Umbilical cord (tissue), 2 donors: ENCODE data around the gene MAGI2. TPM values are rescaled to one million over a fixed set of nuclear protein-coding genes. Genes with fewer than 3 reads are reported as not detected.
"Not testable (repeated sequence)": the region's sequence is repeated elsewhere in the genome, so short reads cannot be mapped to it uniquely, and the experiment has no call there.

Experiments
- DNase-seq: peaks from one replicate; pipeline ENCODE4 v3.0.0-alpha.2; 2015; ENCODE audit warnings: low spot score
- total RNA-seq: library from RNA; depleted of rRNA; stranded (reverse); fragments of >200 nt; gene quantifications from one replicate; pipeline ENCODE4 v1.2.3, GENCODE V29; 2014; ENCODE audit warnings: low replicate concordance; ENCODE audit not compliant: insufficient read depth

The MAGI2 gene
- total RNA-seq, 1 donor from 2014 or later = 51.5 TPM

DNA sequence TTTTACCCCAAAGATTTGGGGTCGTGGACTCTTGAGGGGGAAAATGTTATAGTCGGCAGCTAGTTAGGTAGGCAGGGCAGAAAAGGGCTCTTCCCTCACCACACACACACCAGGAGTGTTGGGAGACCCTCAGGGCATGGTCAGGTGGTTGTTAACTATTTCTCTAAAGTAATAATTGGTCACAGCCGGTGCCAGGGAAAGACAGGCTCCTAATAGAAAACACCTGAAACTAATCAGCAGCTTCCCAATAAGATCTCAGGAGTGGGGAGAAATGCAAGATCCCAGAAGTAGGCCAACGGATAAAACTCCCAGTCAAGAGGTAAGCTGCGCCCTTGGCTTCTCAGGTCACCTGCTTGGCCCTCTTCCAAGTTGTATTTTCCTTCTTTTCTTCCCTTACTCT is 1441.8 kb downstream of the MAGI2 start:
- no peak for DNase-seq

DNA sequence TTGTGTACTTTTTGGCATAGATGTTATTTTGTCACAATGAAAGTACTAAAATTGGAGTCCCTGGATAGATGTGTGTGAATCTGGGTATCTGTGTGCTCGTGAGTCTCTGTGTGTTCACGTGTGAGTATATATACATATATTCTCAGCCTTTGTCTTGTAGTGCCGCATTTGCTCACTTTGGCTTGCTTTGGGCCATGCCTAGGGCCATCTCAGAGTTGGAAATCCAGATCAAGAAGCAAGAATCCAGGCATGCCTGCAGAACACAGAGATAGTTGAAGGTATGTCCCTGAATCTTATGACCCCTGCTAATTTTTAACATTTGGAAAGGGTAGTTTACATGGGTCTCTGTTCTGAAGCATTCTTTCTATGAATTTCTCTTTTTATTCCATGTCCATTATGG is 1446.2 kb downstream of the MAGI2 start:
- DNase-seq = no peak

DNA sequence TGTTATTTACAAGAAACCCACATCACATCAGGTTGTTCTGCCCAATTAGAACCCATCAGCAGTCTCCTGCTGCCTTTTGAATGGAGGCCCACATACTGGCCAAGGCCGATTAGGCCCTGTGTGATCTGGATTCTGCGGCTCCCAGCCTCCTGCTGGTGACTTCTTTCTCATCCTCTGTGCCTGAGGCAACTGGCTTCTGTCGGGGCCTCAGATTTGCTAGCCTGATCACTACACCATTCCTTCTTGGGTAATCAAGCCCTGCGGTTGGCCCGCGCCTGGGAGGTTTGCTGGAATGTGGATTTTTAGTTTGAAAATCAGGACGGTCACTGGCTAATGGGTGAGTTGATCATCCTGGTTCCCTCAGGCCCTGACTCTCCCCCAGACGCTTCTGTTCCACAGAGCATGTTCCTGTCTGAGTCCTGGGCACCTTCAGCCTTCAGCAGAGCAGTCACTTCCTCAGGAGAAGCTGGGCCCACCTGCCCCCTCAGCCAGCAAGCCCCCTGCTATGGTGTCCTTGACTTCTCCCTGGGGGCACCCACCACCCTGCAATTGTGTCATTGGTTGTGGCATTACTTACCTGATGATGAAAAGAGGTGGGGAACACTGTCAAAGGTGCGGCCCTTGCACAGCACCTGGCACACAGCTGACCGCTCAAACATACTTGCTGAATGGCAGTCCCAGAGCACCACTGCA is 1447.3 kb downstream of the MAGI2 start:
- no peak for DNase-seq

DNA sequence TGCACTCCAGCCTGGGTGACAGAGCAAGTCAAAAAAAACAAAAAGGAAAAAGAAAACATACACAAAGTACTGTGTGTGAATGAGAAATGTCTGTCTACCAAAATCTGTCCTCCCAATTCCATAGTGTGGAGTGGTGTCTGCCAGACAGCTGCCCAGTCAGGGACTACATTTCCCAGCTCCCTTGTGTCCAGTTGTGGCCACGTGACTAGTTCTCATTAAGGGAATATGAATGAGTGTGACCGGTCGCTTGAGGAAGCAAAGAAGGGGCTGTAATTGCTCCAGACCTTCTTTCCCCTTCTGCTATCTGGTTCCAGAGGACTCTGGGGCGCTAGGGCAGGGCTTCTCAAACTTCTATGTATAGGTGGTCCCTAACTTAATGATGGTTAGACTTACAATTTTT is 1450.8 kb downstream of the MAGI2 start:
- DNase-seq = no peak

DNA sequence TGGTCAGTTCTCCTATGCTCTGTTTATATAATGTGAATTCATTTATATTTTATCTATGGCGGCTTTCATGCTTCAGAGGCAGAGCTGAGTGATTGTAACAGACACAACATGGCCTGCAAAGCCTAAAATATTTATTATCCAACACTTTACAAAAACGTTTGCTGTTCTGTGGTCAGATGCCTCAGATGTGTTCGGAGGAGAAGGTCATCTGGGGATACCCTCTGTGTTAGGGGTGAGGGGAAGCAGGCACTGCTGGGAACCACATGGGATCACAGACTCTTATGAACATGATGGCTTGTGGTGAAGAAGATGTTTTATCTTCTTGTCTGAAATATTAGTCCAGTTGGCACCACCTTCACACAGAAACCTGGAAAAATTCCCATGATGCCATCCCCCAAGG is 1451.4 kb downstream of the MAGI2 start:
- no peak for DNase-seq

DNA sequence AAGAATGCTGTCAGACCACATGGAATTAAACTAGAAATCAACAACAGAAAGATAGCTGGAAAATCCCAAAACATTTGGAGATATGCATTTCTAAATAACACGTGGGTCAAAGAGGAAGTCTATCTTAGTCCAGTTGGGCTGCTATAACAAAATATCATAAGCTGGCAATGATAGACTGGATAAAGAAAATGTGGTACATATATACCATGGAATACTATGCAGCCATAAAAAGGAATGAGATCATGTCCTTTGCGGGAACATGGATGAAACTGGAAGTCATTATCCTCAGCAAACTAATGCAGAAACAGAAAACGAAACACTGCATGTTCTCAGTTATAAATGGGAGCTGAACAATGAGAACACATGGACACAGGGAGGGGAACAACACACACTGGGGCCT is 1454.3 kb downstream of the MAGI2 start:
- not testable (repeated sequence) for DNase-seq

DNA sequence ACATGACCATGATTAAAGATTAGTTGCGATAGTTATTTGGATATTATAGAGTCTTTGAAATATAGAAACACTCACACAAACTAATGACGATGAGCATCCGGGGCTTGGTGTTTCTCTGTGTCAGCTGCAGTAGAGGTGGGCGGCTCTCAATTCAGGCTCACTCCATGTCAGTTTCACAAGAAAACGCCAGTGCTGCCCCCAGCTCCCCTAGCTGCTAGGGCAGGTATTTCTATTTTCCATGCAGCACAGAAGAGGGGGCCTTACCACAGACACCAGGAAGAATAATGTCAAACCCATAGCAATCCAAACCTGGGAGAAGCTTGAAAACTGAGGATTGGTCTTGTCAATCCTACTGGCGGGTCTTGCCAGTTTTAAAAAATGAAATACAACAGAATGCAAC is 1457.8 kb downstream of the MAGI2 start:
- DNase-seq = no peak

DNA sequence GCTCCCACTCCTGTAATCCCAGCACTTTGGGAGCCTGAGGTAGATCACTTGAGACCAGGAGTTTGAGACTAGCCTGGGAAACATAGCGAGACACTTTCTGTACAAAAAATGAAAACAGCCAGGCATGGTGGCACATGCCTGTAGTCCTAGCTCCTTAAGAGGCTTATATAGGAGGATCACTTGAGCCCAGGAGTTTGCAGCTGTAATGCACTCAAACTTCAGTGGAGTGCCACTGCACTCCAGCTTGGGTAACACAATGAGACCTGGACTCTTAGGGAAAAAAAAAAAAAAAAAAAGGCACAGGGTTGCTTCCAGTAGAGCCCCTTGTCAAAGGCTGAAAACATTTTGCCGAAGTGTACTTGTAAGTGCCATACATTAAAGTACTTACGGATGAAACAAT is 1459.6 kb downstream of the MAGI2 start:
- no peak for DNase-seq

DNA sequence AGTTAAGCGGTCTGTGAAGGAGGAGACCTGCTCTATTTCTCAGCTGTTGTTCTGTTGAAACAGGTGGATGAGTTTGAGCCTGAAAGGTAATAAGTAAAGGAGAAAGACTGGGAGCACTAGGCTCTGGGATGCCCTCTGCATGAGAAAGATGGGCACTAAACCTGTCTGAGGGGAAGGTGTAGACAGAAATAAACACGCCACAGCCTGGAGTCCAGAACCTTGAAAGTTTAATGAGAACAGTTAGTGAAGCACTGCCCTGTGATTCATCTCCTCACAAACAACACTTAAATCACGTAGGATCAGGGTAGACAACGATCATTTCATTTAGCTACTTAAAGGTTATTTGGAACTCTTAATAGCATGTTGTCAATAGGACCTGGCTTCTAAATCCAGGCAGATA is 1461.8 kb downstream of the MAGI2 start:
- no peak for DNase-seq

DNA sequence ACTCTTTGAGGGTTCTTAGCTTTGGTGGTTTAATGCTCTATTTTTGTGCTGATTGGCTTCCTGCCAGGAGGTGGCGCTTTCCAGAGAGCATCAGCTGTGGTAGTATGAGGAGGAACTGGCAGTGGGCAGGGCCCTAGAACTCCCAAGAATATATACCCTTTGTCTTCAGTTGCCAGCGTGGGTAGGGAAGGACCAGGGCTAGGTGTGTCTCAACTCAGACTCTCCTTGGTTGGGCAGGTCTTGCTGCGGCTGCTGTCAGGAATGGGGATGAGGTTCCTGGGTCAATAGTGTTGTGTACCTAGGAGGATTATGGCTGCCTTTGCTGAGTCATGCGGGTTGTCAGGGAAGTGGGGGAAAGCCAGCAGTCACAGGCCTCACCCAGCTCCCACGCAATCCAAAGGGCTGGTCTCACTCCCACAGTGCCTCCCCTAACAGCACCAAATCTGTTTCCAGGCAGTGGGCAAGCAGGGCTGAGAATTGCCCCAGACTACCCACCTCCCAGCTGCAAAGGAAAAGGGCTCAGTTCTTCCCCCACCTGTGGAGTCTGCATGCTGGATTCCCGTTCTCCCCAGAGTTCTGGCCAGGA is 1463.4 kb downstream of the MAGI2 start:
- DNase-seq = no peak

DNA sequence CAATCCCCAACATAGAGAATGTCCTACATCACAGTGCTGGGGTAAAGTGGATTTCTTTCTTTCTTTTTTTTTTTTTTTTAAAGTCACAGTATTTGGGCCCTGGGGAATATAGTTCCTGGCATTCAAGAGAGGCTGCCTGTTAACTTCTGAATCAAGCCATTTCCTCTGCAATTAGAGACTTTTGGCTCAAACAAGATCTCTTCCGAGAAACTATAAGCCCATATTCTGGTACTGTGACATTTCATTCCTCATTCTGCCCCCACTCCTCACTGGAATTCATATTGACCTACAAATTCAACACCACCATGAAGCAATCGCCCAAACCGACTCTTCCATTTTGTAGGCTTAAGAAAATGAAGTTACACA is 1467.5 kb downstream of the MAGI2 start:
- no peak for DNase-seq

DNA sequence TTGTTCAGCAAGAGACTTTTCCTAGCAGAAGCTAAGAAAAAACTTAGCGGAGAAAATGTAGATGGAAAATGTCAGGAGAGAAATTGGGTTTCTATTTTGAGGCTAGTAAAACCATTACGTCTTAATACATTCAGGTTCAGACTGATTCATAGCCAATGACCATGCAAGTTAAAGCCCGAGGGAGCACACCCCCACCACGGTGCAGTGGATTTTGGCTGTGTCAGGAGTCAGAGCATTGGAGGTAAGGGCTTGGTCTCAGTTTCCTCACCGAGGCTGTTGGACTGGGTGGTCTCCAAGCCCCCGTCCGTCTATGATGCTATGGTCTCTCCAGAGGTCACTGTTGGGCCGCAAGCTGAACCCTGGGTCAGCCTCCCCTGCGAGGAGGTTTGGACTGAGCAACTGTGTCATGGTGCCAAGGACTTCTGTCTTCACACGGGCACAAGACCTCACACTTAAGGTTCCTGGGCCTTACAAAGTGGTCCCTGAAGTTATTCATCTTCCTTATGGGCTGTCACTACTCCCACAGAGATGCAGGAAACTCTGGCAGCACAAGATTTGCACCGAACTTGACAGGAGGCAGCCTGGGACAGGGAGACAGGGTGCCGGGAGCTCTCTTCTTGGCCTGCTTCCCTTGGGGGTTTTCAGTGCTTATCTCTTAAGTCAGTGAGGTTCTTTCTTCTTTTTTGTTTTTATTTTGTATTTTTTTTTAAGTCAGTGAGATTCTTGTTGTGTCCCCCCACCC is 1468.1 kb downstream of the MAGI2 start:
- DNase-seq = no peak

DNA sequence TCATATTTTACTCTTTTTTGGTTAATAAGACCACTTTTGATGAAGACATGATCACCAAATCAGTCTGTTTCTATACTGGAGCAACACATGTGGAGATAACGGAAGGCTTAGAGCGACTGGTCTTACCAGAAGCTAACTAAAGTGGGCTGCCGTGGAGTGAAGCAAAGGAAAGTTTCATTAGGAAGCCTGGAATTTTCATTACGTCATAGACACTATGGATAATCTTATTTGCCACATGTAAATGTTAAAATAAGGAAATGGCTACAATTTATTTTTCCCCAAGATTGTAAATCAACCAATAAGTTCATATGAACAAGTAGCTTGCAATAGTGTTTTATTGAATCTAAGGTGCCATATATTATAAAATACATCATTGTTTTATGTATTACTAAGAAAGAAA is 1469.5 kb downstream of the MAGI2 start:
- DNase-seq = no peak

DNA sequence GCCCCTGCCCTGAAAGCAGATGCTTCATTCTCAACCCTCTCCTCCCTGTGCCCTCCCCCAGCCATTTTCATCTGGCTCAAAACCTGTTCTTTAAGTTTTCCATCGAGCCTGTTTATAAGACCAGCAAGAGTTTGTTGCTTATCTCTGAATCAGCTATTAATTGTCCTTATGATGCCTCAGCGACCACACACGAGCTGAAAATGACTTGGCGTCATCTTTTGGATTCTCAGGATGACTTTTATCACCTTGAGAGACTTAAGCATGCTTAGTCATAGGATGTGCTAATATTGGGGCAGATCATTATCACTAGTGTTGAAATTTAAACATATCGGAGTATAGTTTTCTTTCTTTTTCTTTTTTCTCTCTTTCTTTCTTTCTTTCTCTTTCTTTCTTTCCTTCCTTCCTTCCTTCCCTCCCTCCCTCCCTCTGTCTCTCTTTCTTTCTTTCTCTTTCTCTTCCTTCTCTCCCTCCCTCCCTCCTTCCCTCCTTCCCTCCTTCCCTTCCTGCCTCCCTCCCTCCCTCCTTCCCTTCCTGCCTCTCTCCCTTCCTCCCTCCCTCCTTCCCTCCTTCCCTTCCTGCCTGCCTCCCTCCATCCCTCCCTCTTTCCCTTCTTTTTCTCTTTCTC is 1470.4 kb downstream of the MAGI2 start:
- no peak for DNase-seq

DNA sequence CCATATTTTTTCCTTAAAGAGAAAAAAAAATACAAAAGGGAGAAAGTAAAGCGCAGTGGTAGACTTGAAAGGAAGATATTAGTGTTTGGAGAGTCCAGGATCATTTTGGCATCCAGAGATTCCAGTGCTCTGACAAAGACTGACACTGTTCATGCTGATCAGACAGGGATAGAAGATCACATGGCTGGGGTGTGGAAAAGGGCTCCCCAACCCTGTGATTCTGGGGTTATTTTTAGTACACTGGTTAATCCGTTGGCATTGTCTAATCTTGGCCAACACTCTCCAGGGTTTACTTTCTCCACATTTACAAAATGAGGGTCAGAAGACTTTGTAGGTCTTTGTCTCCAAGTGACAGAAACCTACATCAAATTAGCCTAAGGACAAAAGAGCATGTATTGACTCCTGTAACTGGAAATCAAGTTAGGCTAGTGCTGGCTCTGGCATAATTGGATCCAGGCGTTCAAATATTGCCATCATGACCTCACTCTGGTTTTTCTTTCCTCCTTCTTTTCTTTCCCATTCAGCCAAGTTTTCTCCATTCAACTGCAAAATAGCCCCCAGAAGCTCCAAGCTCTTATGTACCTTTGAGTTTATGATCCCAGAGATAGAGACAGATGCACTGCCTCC is 1473.3 kb downstream of the MAGI2 start:
- no peak for DNase-seq

DNA sequence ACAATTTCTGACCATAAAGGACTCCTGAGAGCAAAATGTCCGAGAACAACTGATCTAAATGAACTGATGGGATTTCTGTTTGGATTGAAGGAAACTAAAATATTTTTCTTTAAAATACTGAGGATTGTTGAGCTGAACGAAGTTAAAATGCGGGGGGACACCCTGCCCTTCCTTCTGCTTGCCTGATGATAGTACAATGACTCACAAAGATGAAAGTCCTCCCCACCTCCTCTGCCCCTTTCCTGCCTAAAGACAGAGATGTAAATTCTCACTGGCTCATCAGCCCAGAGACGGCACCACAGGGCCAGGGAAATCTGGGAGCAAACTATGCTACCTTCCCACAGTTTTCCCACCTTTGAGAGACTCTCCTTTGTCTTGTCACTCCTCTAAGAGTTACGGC is 1474.2 kb downstream of the MAGI2 start:
- no peak for DNase-seq

DNA sequence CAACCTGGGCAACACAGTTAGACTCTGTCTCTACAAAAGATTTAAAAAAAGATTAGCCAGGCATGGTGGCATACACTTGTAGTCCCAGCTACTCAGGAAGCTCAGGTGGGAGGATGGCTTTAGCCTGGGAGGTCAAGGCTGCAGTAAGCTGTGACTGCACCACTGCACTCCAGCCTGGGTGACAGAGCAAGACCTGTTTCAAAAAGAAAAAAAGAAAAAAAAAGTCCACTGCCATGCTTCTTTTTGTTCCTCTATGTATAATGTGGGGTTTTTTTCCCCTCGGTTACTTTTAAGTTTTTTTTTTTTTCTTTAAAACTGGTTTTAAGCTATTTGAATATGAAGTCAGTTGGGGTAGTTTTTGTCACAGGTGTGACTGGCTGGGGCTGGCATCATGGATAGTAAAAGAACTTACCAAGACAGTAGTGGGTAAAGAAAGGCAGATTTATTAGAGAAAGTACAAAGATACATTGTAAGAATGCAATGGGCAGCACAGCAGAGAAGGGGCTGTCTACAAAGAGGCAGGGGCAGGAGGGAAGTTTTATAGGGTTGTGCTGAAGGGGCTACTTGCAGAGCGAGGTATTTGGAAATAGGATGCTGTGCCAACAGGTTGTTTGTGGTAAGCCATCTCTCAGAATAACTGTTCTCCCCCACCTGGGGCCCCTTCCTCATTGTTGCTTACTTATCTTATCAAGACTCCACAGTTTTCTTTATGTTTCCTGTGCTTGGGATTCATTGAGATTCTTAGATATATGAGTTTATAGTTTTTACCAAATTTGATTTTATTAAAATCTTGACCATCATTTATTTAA is 1477.6 kb downstream of the MAGI2 start:
- no peak for DNase-seq

DNA sequence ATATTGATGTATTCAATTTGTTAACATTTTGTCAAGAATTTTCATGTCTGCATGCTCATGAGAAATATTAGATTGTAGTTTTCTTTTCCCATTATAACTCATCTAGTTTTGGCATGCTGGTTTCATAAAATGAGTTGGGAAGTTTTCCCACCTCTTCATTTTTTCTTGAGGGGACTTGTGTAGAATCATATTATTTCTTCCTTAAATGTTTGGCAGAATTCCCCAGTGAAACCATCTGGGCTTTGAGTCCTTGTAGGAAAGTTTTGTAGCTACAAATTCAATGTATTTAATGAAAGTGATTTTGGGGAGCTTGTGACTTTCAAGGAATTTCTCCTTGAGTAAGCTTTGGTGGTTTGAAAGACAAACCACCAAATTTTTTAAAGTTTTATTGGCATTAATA is 1481.7 kb downstream of the MAGI2 start:
- DNase-seq = no peak

DNA sequence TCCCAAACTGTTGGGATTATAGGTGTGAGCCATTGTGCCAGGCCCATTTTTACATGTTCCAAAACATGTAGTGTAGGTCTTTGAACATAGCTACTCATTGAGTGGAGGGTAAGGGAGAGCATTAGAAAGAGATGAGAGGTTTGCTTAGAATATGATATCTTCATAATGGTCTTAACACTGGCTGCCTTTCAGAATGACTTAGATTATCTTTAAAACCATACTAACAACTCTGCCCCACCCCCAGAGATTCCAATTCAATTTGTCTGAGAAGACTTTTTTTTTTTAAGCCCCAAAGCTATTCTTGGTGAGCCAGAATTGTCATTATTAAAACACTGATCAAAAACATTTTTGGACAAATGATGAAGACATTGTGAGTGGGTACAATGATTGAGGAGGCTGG is 1486.0 kb downstream of the MAGI2 start:
- no peak for DNase-seq
